ENCODE data around the gene ELMOD3. TPM values are rescaled to one million over a fixed set of nuclear protein-coding genes. Genes with fewer than 3 reads are reported as not detected.

Gene ELMOD3
- total and polyA plus RNA-seq, 9 donors = 10.6 to 18.6 (median 15.8) TPM

DNA sequence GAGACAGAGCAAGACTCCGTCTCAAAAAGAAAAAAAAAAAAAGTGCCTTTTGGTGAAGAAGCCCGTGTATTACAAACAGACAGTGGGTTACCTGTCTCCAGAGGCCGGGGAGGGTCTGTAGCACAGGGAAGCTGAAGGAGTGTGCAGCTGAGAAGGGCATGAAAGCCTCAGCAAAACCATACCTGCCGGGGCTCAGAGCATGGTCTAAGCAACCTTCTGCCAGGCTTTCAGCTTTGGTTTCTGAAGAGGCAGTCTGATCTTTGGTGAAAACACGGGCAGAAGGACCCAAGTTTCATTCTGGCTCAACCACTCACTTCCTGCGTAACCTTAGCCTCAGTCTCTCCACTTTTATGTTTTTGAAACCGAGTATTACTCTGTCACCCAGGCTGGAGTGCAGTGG lies 85.4 kb downstream of the ELMOD3 start:
- no peaks in the 10 kb centered on the region for H3K27me3 ChIP-seq (ENCODE audit: control insufficient read depth, insufficient read depth, low read length)
- H3K4me1 ChIP-seq (ENCODE audit: control insufficient read depth, insufficient read depth, low read length) = peaks cover 43% of the 10 kb centered on the region
- no peaks in the 10 kb centered on the region for H3K9me3 ChIP-seq (replicated peaks; ENCODE audit: control insufficient read depth, low read depth, low read length)
- no peaks in the 10 kb centered on the region for H3K36me3 ChIP-seq (ENCODE audit: control insufficient read depth, insufficient read depth, low read length)
- no peak for DNase-seq
- H3K27ac ChIP-seq (ENCODE audit: low read length) = no peak overlapping the region
- H3K4me3 ChIP-seq (ENCODE audit: low read length) = no peak overlapping the region
- 81% methylated on average over 7 of the region's 7 CpGs for WGBS (ENCODE audit: insufficient coverage)

DNA sequence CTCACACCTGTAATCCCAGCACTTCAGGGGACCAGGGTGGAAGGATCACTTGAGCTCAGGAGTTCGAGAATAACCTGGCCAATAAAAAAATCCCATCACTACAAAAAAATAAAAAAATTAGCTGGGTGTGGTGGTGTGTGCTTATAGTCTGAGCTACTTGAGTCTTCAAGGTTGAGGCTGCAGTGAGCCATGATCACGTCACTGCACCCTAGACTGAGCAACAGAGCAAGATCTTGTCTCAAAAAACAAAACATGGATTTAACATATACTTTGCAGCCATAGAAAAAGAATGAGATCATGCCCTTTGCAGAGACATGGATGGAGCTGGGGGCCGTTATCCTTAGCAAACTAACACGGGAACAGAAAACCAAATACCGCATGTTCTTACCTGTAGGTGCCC lies 86.2 kb downstream of the ELMOD3 start:
- H3K36me3 ChIP-seq (ENCODE audit: control insufficient read depth, insufficient read depth, low read length) = no peaks in the 10 kb centered on the region
- H3K27me3 ChIP-seq (ENCODE audit: control insufficient read depth, insufficient read depth, low read length) = no peaks in the 10 kb centered on the region
- DNase-seq = no peak
- no peak overlapping the region for H3K4me3 ChIP-seq (ENCODE audit: low read length)
- WGBS (ENCODE audit: insufficient coverage) = 100% methylated on average over 3 of the region's 5 CpGs
- peaks cover 43% of the 10 kb centered on the region for H3K4me1 ChIP-seq (ENCODE audit: control insufficient read depth, insufficient read depth, low read length)
- no peaks in the 10 kb centered on the region for H3K9me3 ChIP-seq (replicated peaks; ENCODE audit: control insufficient read depth, low read depth, low read length)
- no peak overlapping the region for H3K27ac ChIP-seq (ENCODE audit: low read length)

Other genes with a start within 250 kb of the ELMOD3 start
- gene TCF7L1, start 221.4 kb upstream of the ELMOD3 start, total RNA-seq = 5.1 TPM
- gene TCF7L1, start 221.4 kb upstream of the ELMOD3 start, polyA plus RNA-seq (ENCODE audit: insufficient read depth in 1 of 8, insufficient read length in 8 of 8, low replicate concordance in 1 of 8) = 10 to 100 TPM; 30.8 to 53.1 (median 42.5) TPM
- 38.3 TPM for gene TGOLN2, start 26.8 kb upstream of the ELMOD3 start, total RNA-seq
- gene TGOLN2, start 26.8 kb upstream of the ELMOD3 start, polyA plus RNA-seq (ENCODE audit: insufficient read depth in 1 of 8, insufficient read length in 8 of 8, low replicate concordance in 1 of 8) = 10 to 100 TPM; 54.4 to 72.9 (median 65.6) TPM
- 11.7 TPM for gene RETSAT, start 241 bp upstream of the ELMOD3 start, total RNA-seq
- 10 to 100 TPM in 7 of 8 donors, 1 to 10 TPM in 1; 7.9 to 19.2 (median 15.5) TPM for gene RETSAT, start 241 bp upstream of the ELMOD3 start, polyA plus RNA-seq (ENCODE audit: insufficient read depth in 1 of 8, insufficient read length in 8 of 8, low replicate concordance in 1 of 8)
- gene CAPG, start 55.6 kb downstream of the ELMOD3 start, total RNA-seq = 44.6 TPM
- gene CAPG, start 55.6 kb downstream of the ELMOD3 start, polyA plus RNA-seq (ENCODE audit: insufficient read depth in 1 of 8, insufficient read length in 8 of 8, low replicate concordance in 1 of 8) = 10 to 100 TPM; 13.9 to 48.5 (median 26.2) TPM
- gene SH2D6, start 63.9 kb downstream of the ELMOD3 start, total RNA-seq = 0.13 TPM
- gene SH2D6, start 63.9 kb downstream of the ELMOD3 start, polyA plus RNA-seq (ENCODE audit: insufficient read depth in 1 of 8, insufficient read length in 8 of 8, low replicate concordance in 1 of 8) = 1 to 10 TPM in 1 of 8 donors, under 1 TPM in 7; 0.24 to 1.4 (median 0.66) TPM
- 71.5 TPM for gene MAT2A, start 184.4 kb downstream of the ELMOD3 start, total RNA-seq
- 100 to 1,000 TPM; 151 to 240 (median 191) TPM for gene MAT2A, start 184.4 kb downstream of the ELMOD3 start, polyA plus RNA-seq (ENCODE audit: insufficient read depth in 1 of 8, insufficient read length in 8 of 8, low replicate concordance in 1 of 8)
- gene GGCX, start 206.7 kb downstream of the ELMOD3 start, total RNA-seq = 26.2 TPM
- 10 to 100 TPM; 16.5 to 26.1 (median 20.8) TPM for gene GGCX, start 206.7 kb downstream of the ELMOD3 start, polyA plus RNA-seq (ENCODE audit: insufficient read depth in 1 of 8, insufficient read length in 8 of 8, low replicate concordance in 1 of 8)
- 9.8 TPM for gene VAMP8, start 222.8 kb downstream of the ELMOD3 start, total RNA-seq
- gene VAMP8, start 222.8 kb downstream of the ELMOD3 start, polyA plus RNA-seq (ENCODE audit: insufficient read depth in 1 of 8, insufficient read length in 8 of 8, low replicate concordance in 1 of 8) = 10 to 100 TPM; 10.7 to 17.8 (median 12.4) TPM
- 18.0 TPM for gene VAMP5, start 229.7 kb downstream of the ELMOD3 start, total RNA-seq
- 10 to 100 TPM; 33.7 to 56.2 (median 41.6) TPM for gene VAMP5, start 229.7 kb downstream of the ELMOD3 start, polyA plus RNA-seq (ENCODE audit: insufficient read depth in 1 of 8, insufficient read length in 8 of 8, low replicate concordance in 1 of 8)
- 109 TPM for gene RNF181, start 241.0 kb downstream of the ELMOD3 start, total RNA-seq
- 10 to 100 TPM; 53.9 to 75.0 (median 59.0) TPM for gene RNF181, start 241.0 kb downstream of the ELMOD3 start, polyA plus RNA-seq (ENCODE audit: insufficient read depth in 1 of 8, insufficient read length in 8 of 8, low replicate concordance in 1 of 8)
- 7.9 TPM for gene TMEM150A, start 247.9 kb downstream of the ELMOD3 start, total RNA-seq
- gene TMEM150A, start 247.9 kb downstream of the ELMOD3 start, polyA plus RNA-seq (ENCODE audit: insufficient read depth in 1 of 8, insufficient read length in 8 of 8, low replicate concordance in 1 of 8) = 10 to 100 TPM in 3 of 8 donors, 1 to 10 TPM in 5; 7.7 to 11.7 (median 9.5) TPM

All from muscle of leg (tissue), 11 donors.